ENCODE results near the gene MRPS7.
"Not testable (repeated sequence)": the region's sequence is repeated elsewhere in the genome, so short reads cannot be mapped to it uniquely, and the experiment has no call there.

MRPS7 gene

GRCh38 chr17:75244133-75244866 lies 17.4 kb upstream of the MRPS7 start:
- DNase-seq (ENCODE audit: low spot score), result peak; percentile 78

DNA sequence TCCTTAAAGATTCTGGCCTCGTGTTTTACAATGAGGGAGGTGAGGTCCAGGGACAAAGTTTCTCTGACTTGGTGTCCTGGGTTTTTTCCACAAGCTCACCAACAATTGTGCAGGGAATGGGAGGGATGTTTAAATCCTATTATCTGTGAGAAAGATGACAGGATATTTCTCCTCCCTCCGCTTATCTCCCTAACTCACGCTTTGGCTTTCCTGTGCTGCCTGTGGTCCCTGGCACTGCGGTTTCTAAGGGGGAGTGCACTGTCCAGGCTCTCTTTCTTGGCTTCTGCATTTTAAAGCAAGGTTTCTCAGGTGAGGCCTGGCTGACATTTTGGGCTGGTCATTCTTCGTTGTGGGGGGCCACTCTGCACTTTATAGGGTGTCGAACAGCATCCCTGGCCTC lies 16.7 kb upstream of the MRPS7 start:
- no peak for DNase-seq (ENCODE audit: low spot score)

DNA sequence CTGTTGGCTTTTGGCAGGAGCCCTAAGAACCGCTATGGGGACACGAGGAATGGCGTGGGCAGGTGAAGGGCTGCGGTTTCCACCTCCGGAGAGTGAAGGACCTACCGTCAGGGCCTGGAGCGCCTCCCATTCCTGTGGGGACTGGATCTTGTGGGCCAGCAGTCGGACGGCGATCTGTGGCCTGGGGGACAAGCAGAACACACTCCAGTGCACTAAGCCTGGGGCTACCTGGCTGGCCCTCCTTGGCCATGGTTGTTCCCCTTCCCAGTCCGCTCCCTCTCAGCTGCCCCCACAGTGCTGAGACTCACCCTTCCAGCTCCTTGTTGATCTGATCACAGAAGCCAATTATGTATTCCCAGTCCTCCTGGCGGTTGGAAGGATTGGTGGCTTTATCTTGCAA lies 15.3 kb upstream of the MRPS7 start:
- no peak for DNase-seq (ENCODE audit: low spot score)

DNA sequence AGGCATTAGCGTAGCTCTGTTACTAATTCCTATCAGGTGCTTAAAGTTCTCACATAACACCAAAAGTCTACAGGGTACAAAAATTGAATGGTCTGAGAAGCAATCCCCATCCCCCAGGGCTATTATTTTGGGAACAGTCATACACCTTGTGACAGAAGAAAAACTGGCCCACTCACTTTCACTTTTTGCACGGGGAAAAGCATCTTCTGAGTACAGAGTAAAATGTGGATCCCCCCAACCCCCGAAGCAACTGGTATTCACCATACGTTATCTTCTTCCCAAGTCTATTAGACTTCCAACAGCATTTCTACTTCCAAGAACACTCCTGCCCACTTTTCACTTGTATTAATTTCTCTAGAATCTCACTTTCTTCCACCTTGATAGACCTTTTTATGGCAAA lies 12.1 kb upstream of the MRPS7 start:
- no peak for DNase-seq (ENCODE audit: low spot score)

- DNase-seq (ENCODE audit: low spot score), result peak; percentile 51
Observed at GRCh38 chr17:75250009-75250471, 11.6 kb upstream of the MRPS7 start.

GRCh38 chr17:75252039-75252816 lies 9.5 kb upstream of the MRPS7 start:
- no peak for DNase-seq (ENCODE audit: low spot score)

GRCh38 chr17:75255954-75256698 lies 5.6 kb upstream of the MRPS7 start:
- DNase-seq (ENCODE audit: low spot score), result not testable (repeated sequence)

DNA sequence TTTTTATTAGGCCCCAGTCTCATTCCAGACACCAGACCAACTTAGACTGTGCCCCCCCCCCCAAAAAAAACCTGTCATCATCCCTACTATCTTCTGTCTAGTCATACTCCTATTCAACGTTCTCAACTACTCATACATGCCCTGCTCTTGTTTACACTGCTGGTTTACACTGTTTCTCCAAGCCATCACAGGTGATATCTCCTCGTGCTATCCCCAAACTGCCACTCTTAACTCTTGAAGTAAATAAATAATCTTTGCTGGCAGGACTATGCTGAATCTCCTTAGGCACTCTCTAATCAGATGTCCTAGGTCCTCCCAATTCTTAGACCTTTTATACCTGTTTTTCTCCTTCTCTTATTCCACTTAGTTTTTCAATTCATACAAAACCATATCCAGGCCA lies 4.5 kb upstream of the MRPS7 start:
- not testable (repeated sequence) for DNase-seq (ENCODE audit: low spot score)

DNA sequence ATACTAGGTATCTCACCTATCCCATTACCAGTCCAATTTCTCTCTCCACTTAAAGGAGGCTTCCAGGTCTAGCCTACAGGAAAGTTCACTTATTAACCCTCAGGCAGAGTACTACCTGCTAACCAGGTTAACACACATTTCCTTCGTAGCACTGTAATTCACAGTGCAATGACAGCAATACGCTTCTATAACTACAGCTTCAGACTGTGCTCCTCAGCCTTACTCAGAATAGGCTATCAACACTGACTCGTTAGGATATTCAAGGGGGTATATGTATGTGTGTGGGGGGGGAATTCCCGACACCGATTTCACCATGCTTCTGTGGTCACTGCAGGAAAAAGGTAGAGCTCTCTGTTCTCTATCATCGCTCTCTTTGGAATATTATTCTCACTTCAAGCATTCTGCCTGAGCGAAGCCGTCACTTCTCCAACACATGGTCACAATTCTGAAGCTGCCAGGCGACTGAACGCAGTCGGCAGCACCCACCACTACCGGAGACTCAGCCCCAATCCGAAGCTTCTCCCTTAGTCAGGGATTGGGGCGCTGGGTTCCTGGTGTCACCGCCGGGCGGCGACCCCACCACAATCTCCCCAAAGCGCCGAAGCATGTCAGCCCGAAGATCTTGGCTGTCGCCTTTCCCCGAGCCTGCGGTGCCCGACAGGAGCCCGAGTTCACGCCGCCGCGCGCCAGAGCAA lies 891 bp upstream of the MRPS7 start:
- no peak for DNase-seq (ENCODE audit: low spot score)

GRCh38 chr17:75262112-75262606 lies 480 bp downstream of the MRPS7 start:
- DNase-seq (ENCODE audit: low spot score), result no peak

GRCh38 chr17:75263055-75263454 lies 1.4 kb downstream of the MRPS7 start:
- DNase-seq (ENCODE audit: low spot score), result no peak

GRCh38 chr17:75265614-75266315 lies 4.1 kb downstream of the MRPS7 start:
- no peak for DNase-seq (ENCODE audit: low spot score)

DNA sequence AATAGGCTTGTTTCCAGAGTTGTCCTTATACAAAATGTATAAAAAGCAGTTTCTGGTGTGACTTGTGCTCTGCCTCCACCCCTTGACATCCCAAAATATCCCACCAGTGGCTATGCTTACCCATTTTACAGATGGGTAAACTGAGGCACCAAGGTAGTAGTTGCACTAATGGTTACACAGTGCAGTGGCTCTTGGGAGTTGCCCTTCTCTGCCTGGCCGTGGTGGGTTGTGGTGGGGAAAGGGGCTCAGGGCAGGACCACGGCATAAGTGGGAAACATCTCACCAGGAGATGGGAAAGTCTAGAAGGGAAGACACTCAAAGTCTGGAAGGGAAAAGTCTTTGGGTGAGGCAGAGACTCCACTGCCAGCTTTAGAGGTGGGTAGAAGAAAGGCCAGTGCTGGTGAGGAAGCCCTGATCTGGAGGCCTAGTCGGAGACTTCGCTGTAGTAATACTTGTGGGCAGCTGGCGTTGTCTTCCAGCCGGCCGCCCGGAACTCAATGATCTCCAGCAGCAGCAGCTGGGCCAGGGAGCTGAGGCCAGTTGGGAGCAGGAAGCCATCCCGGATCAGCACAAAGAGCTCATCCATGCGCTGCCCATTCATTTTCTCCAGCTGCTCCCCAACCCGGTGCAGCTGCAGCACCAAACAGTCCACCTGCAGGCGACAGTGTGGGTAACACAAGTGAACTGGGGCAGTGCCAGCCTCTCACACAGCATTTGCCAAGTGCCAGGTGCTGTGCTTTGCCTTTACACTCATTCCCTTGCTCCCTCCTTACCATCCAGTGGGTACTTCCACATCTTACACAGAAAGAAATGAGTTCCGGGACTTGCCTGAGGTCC lies 4.9 kb downstream of the MRPS7 start:
- no peak for DNase-seq (ENCODE audit: low spot score)

- DNase-seq (ENCODE audit: low spot score), result no peak
Observed at GRCh38 chr17:75267153-75267410, 5.4 kb downstream of the MRPS7 start.

DNA sequence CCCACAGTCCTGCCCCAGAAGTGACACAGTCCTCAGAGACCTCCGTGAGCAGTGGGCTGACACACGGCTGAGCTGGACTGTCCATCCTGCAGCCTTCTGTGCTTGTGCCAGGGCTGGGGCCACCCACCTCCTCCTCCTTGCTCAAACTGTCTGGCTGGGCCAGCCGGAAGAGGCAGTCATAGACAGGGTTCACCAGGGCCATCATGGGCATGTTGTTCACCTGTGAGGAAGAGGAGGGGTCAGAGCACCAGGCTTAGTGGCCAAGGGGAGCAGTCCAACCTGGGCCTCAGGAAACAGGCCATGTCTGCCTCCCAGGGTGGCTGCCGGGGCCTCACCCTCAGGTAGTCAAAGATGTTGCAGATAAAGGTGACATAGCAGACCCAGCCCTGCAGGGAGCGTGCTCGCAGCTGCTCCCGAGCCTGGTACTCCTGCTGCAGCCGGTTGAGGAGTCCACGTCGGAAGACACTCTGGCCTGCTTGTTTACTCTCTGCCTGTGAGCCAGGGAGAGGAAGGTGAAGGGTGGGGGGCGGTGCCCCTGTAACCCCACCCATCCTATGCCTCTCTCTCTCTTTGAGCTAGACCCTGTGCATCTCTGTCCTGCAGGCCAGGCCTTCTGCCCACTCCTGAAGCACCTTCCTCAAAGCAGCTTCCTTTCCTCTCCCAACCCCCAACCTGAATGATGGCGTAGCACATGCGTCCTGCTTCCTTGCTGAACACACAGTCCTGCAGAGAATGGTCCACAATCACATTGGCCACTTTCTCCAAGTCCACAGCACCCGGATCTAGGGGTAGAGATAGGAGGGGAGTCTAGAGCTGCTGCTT lies 5.9 kb downstream of the MRPS7 start:
- DNase-seq (ENCODE audit: low spot score), result no peak

DNA sequence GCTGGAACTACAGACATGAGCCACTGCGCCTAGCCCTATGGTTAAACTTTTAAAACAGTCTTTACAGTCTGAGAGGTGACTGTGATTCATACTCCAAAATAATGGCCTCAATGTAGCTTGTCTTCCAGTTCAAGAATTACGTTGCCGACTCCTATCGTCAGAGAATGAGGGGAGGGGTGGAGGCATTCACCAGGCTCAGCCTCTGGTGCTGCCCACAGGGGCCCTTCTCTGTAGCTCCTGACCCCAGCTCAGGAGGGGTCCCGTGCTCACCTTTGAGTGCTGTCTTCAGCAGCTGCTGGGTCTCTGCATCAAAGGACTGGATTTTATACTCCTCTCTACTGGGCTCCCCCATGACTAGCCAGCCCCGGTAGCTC lies 8.2 kb downstream of the MRPS7 start:
- no peak for DNase-seq (ENCODE audit: low spot score)

- DNase-seq (ENCODE audit: low spot score), result peak; percentile 66
Observed at GRCh38 chr17:75270218-75270965, 8.7 kb downstream of the MRPS7 start.

- no peak for DNase-seq (ENCODE audit: low spot score)
Observed at GRCh38 chr17:75270966-75271232, 9.2 kb downstream of the MRPS7 start, which contains the start of gene MIF4GD. Gene MIF4GD, minus strand, starts transcription at chr17:75271231. Its CDS starts 1,036 bp downstream, at chr17:75270195.
